Transverse colon (tissue), 4 donors: ENCODE data around the gene CDC42BPB. TPM values are rescaled to one million over a fixed set of nuclear protein-coding genes. Genes with fewer than 3 reads are reported as not detected.

Experiments
- DNase-seq: peaks from one replicate; pipeline ENCODE4 v3.0.0-alpha.2; 2019
- H3K27ac ChIP-seq, 4 donors: fragments of 200-600 bp; sonication (generic); 2 replicates each; pipeline ENCODE4 v1.5.1; 2016 to 2018; ENCODE audit warnings: inconsistent platforms in 4 of 4
- H3K27me3 ChIP-seq: fragments of 200-600 bp; sonication (generic); 2 replicates; pipeline ENCODE4 v1.5.1; 2017; ENCODE audit warnings: inconsistent platforms
- H3K36me3 ChIP-seq, 4 donors: fragments of 200-600 bp; sonication (generic); 2 replicates each; pipeline ENCODE4 v1.5.1; 2017 to 2019; ENCODE audit warnings: inconsistent platforms in 4 of 4
- H3K4me1 ChIP-seq, 4 donors: fragments of 200-600 bp; sonication (generic); 2 replicates each; pipeline ENCODE4 v1.5.1; 2017 to 2020; ENCODE audit warnings: inconsistent platforms in 4 of 4
- H3K4me3 ChIP-seq, 4 donors: fragments of 200-600 bp; sonication (generic); 1 replicate in 1 of 4; 2 replicates in 3 of 4; pipeline versions ENCODE4 v1.5.1 to v1.6.1; 2017 to 2019; ENCODE audit warnings: inconsistent platforms in 4 of 4
- H3K9me3 ChIP-seq, 2 donors: fragments of 200-600 bp; sonication (generic); 2 replicates each; pipeline ENCODE4 v1.5.1; 2017 to 2019; ENCODE audit warnings: inconsistent platforms in 2 of 2
- CTCF ChIP-seq, 5 experiments: fragments of 200-600 bp in 3 of 5; fragments of 450-650 bp in 2 of 5; sonication (generic) in 3 of 5; IDR thresholded peaks; 1 replicate in 2 of 5; 2 replicates in 3 of 5; pipeline ENCODE4 v1.5.1; 2016 to 2017; ENCODE audit warnings: antibody characterized with exemption in 5 of 5, inconsistent platforms in 3 of 5, mild to moderate bottlenecking in 2 of 5, moderate library complexity in 1 of 5
- EP300 ChIP-seq: sonication (generic); formaldehyde crosslinking; IDR thresholded peaks from one replicate; pipeline ENCODE4 v1.6.1; 2017; ENCODE audit warnings: antibody characterized with exemption, low read depth
- POLR2A ChIP-seq: fragments of 450-650 bp; IDR thresholded peaks from one replicate; pipeline ENCODE4 v1.6.1; 2016; ENCODE audit warnings: antibody characterized with exemption, mild to moderate bottlenecking, moderate library complexity
- POLR2AphosphoS5 ChIP-seq, 3 donors: sonication (generic); formaldehyde crosslinking; IDR thresholded peaks; one replicate each; pipeline ENCODE4 v1.6.1; 2016; ENCODE audit warnings: antibody characterized with exemption in 3 of 3
- WGBS, 2 donors: methylation state at CpG; one replicate each; pipeline ENCODE4 v1.1.5; 2018; ENCODE audit warnings: low coverage in 1 of 2; 5-methylcytosine and 5-hydroxymethylcytosine counted together
- in situ Hi-C, 4 donors: fragments of 200-750 bp; cut with MboI; loops; one replicate each; pipeline versions ENCODE4 v1.15.0 to v1.15.1; 2017; ENCODE audit warnings: low sequenced_read_pairs in 3 of 4, low pct_ligation_motif_present in 1 of 4, low pct_unique_long_range_greater_than_20kb in 1 of 4
- intact Hi-C: fragments of 100-400 bp; cut with DNase I; formaldehyde crosslinking; loops from one replicate; pipeline ENCODE4 v1.15.1; 2023; ENCODE audit warnings: low total_unique reads
- total RNA-seq, 4 donors: library from RNA; depleted of rRNA; stranded (reverse); fragments of >200 nt; gene quantifications; one replicate each; pipeline ENCODE4 v1.1.0, GENCODE V29; 2016

Gene CDC42BPB
- total RNA-seq, 4 donors from 2014 or later: 109 to 160 (median 123) TPM

- no peak for TF ChIP-seq POLR2A
- TF ChIP-seq POLR2AphosphoS5 (IDR thresholded peaks at IDR 0.05): no peak
- no peak for TF ChIP-seq CTCF (IDR thresholded peaks at IDR 0.05)
- no peak for TF ChIP-seq EP300
- Histone ChIP-seq H3K36me3 (no peaks in the 10 kb centered on the region), H3K27ac (no peak overlapping the region), H3K27me3 (peaks cover 31% of the 10 kb centered on the region), H3K9me3 (no peaks in the 10 kb centered on the region), H3K4me1 (peaks cover 0 to 21% (median 15%) of the 10 kb centered on the region in 4 donors), H3K4me3 (no peak overlapping the region)
- in situ Hi-C loops: loop anchor here in 3 of 4 donors (25.0 kb wide), 2 partner anchors 158 to 233 kb away; no protein-coding TSS in a partner anchor
- no peak for DNase-seq
- WGBS, 2 donors: 95 to 96% methylated on average over 5 of the region's 5 CpGs
- intact Hi-C loops: no loop called here
These were observed 136.9 kb downstream of the CDC42BPB start for GRCh38 chr14:102920273-102920997.

GRCh38 chr14:102918438-102918837 is 138.9 kb downstream of the CDC42BPB start:
- in situ Hi-C loops: loop anchor here in 3 of 4 donors (25.0 kb wide), 2 partner anchors 156 to 231 kb away; no protein-coding TSS in a partner anchor

GRCh38 chr14:102917469-102918211 is 139.7 kb downstream of the CDC42BPB start:
- peak; percentile 70 for DNase-seq
- no peaks in the 10 kb centered on the region for H3K9me3 ChIP-seq
- intact Hi-C loops: loop anchor here (5.0 to 10.0 kb wide), 2 partner anchors 143 to 225 kb away; partner anchors contain the start of gene TRAF3
- H3K36me3 ChIP-seq: no peaks in the 10 kb centered on the region
- no peak overlapping the region for H3K4me3 ChIP-seq
- H3K27me3 ChIP-seq: peaks cover 3% of the 10 kb centered on the region
- H3K4me1 ChIP-seq: peaks cover 0 to 4% (median 0%) of the 10 kb centered on the region in 4 donors
- in situ Hi-C loops: loop anchor here in 3 of 4 donors (25.0 kb wide), 2 partner anchors 155 to 230 kb away; no protein-coding TSS in a partner anchor
- no peak overlapping the region for H3K27ac ChIP-seq
- WGBS, 2 donors: 45% methylated on average over 11 of the region's 12 CpGs; no CpG with 5 or more reads in 1 of the 2 donors
- no peak for TF ChIP-seq EP300
- TF ChIP-seq CTCF (IDR thresholded peaks at IDR 0.05): peak; percentile 41 to 58 (median 55)
- no peak for TF ChIP-seq POLR2A
- no peak for TF ChIP-seq POLR2AphosphoS5 (IDR thresholded peaks at IDR 0.05)

More at GRCh38 chr14:102918438-102918837, 138.9 kb downstream of the CDC42BPB start:
- Histone ChIP-seq H3K27me3 (peaks cover 11% of the 10 kb centered on the region), H3K9me3 (no peaks in the 10 kb centered on the region), H3K4me1 (peaks cover 0 to 12% (median 6%) of the 10 kb centered on the region in 4 donors), H3K4me3 (no peak overlapping the region), H3K27ac (no peak overlapping the region), H3K36me3 (no peaks in the 10 kb centered on the region)
- 50 to 60% methylated on average over 2 of the region's 2 CpGs for WGBS, 2 donors
- intact Hi-C loops: loop anchor here (5.0 to 10.0 kb wide), 2 partner anchors 144 to 226 kb away; partner anchors contain the start of gene TRAF3
- DNase-seq: no peak
- TF ChIP-seq POLR2A (no peak), POLR2AphosphoS5 (IDR thresholded peaks at IDR 0.05) (no peak), CTCF (IDR thresholded peaks at IDR 0.05) (no peak), EP300 (no peak)

- WGBS, 2 donors: 72% methylated on average over 6 of the region's 6 CpGs; no CpG with 5 or more reads in 1 of the 2 donors
- intact Hi-C loops: loop anchor here (5.0 to 10.0 kb wide), 2 partner anchors 142 to 225 kb away; partner anchors contain the start of gene TRAF3
- Histone ChIP-seq H3K9me3 (no peaks in the 10 kb centered on the region), H3K4me1 (no peaks in the 10 kb centered on the region), H3K27me3 (no peaks in the 10 kb centered on the region), H3K36me3 (no peaks in the 10 kb centered on the region), H3K4me3 (no peak overlapping the region), H3K27ac (no peak overlapping the region)
- in situ Hi-C loops: loop anchor here in 3 of 4 donors (25.0 kb wide), 2 partner anchors 155 to 230 kb away; no protein-coding TSS in a partner anchor
- TF ChIP-seq POLR2A (no peak), CTCF (IDR thresholded peaks at IDR 0.05) (no peak), EP300 (no peak), POLR2AphosphoS5 (IDR thresholded peaks at IDR 0.05) (no peak)
- peak; percentile 42 for DNase-seq
These were observed 140.3 kb downstream of the CDC42BPB start for GRCh38 chr14:102917056-102917385.
